DMS114 treated with DMSO at 0.1 percent for 48 hours (cell line): ENCODE data around the gene NRDC.
"Not testable (repeated sequence)": the region's sequence is repeated elsewhere in the genome, so short reads cannot be mapped to it uniquely, and the experiment has no call there.

Source experiments
- DNase-seq: peaks from one replicate; lab custom pipeline; 2025; ENCODE audit not compliant: unreplicated experiment; lab: John Stamatoyannopoulos, UW

Gene NRDC

GRCh38 chr1:51898090-51898734, 19.7 kb upstream of the NRDC start:
- no peak for DNase-seq

GRCh38 chr1:51897699-51898031, 19.1 kb upstream of the NRDC start:
- no peak for DNase-seq

GRCh38 chr1:51894748-51895147, 16.2 kb upstream of the NRDC start:
- DNase-seq = not testable (repeated sequence)

- no peak for DNase-seq
These were observed 265 bp downstream of the NRDC start for GRCh38 chr1:51878308-51878615.

- peak; percentile 23 for DNase-seq
These were observed 856 bp downstream of the NRDC start for GRCh38 chr1:51877434-51878307.

- no peak for DNase-seq
These were observed 2.7 kb downstream of the NRDC start for GRCh38 chr1:51875836-51876235.

GRCh38 chr1:51875291-51875772, 3.2 kb downstream of the NRDC start:
- DNase-seq = no peak

GRCh38 chr1:51873270-51873669, 5.3 kb downstream of the NRDC start:
- DNase-seq = not testable (repeated sequence)

GRCh38 chr1:51871351-51871975, 7.1 kb downstream of the NRDC start:
- DNase-seq = no peak

- DNase-seq = no peak
These were observed 7.8 kb downstream of the NRDC start for GRCh38 chr1:51870603-51871350.

GRCh38 chr1:51867479-51868232, 10.9 kb downstream of the NRDC start:
- no peak for DNase-seq

GRCh38 chr1:51863384-51863783, 15.1 kb downstream of the NRDC start:
- DNase-seq = no peak

- no peak for DNase-seq
These were observed 16.9 kb downstream of the NRDC start for GRCh38 chr1:51861669-51862068.

GRCh38 chr1:51859735-51860134, 18.8 kb downstream of the NRDC start:
- no peak for DNase-seq

GRCh38 chr1:51859333-51859732, 19.2 kb downstream of the NRDC start:
- DNase-seq = no peak

- DNase-seq = no peak
These were observed 19.6 kb downstream of the NRDC start for GRCh38 chr1:51858892-51859291.

GRCh38 chr1:51856745-51857144, 21.8 kb downstream of the NRDC start:
- DNase-seq = no peak

GRCh38 chr1:51855624-51856023, 22.9 kb downstream of the NRDC start:
- DNase-seq = no peak

- no peak for DNase-seq
These were observed 25.2 kb downstream of the NRDC start for GRCh38 chr1:51853360-51853759.

- no peak for DNase-seq
These were observed 26.6 kb downstream of the NRDC start for GRCh38 chr1:51851882-51852396.
